Fibroblast of lung (primary cell): Measurements from ENCODE around the gene PZP.

Experiments
- EZH2 ChIP-seq: IDR thresholded peaks from 2 replicates; pipeline ENCODE4 v1.5.1; 2012; ENCODE audit warnings: low read length, control low read depth, mild to moderate bottlenecking; ENCODE audit errors: missing control alignments
- TF ChIP-seq, protein P1 (sequence below), 2 donors: IDR thresholded peaks in 1 of 2; conservative IDR thresholded peaks in 1 of 2; 1 replicate in 1 of 2; 2 replicates in 1 of 2; pipeline ENCODE4 v1.5.1; 2011 to 2012; ENCODE audit warnings: low read length in 2 of 2, control low read depth in 1 of 2, inconsistent platforms in 1 of 2, low read depth in 1 of 2, mild to moderate bottlenecking in 1 of 2

DNA sequence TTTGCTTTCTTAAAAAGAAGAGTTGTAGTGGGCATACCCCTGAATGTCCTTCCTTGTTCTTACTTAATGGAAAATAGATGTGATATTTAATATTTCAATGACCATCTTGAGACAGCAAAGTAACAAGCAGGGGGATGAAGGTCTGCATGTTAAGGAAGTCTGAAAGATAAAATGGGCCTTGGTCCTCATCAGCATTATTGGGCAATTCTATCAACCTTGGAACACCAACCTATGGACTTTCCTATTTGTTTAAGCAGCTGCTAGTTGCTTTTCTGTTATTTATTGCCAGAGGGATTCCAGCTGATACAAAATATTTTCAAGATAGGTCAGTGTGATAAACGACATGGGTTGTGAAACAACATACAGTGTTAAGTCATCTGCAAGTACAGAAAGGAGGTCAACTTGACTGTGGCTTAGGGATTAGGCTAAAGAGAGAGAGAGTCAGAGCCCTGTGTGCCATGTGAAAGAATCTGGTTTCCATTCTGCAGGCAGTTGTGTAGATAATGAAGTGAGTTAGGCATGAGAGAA, 76.1 kb downstream of the PZP start:
- no peak for TF ChIP-seq EZH2
- TF ChIP-seq, protein P1, sequence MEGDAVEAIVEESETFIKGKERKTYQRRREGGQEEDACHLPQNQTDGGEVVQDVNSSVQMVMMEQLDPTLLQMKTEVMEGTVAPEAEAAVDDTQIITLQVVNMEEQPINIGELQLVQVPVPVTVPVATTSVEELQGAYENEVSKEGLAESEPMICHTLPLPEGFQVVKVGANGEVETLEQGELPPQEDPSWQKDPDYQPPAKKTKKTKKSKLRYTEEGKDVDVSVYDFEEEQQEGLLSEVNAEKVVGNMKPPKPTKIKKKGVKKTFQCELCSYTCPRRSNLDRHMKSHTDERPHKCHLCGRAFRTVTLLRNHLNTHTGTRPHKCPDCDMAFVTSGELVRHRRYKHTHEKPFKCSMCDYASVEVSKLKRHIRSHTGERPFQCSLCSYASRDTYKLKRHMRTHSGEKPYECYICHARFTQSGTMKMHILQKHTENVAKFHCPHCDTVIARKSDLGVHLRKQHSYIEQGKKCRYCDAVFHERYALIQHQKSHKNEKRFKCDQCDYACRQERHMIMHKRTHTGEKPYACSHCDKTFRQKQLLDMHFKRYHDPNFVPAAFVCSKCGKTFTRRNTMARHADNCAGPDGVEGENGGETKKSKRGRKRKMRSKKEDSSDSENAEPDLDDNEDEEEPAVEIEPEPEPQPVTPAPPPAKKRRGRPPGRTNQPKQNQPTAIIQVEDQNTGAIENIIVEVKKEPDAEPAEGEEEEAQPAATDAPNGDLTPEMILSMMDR (conservative IDR thresholded peaks at IDR 0.05 in 1 of 2, IDR thresholded peaks at IDR 0.05 in 1 of 2; ENCODE audit: low read depth in 1 of 2, low read length in 2 of 2) = no peak
